Measurements from ENCODE around the gene XCR1. TPM values are rescaled to one million over a fixed set of nuclear protein-coding genes. Genes with fewer than 3 reads are reported as not detected.
"Not testable (repeated sequence)": the region's sequence is repeated elsewhere in the genome, so short reads cannot be mapped to it uniquely, and the experiment has no call there.

Gene XCR1
- not detected for total RNA-seq

- no peak for FAIRE-seq
Observed at GRCh38 chr3:46027021-46027705, at the start of gene XCR1. Gene XCR1 (minus strand): TSS chr3:46027483. CDS start chr3:46021947, 5,536 bp downstream.

GRCh38 chr3:46076606-46077005, 49.3 kb upstream of the XCR1 start:
- DNase-seq (ENCODE audit: low spot score in 2 of 2) (no peak), FAIRE-seq (no peak)

More at GRCh38 chr3:46027021-46027705, at the start of gene XCR1:
- DNase-seq (ENCODE audit: low spot score in 2 of 2) = no peak

- DNase-seq (ENCODE audit: low spot score in 2 of 2) (no peak), FAIRE-seq (no peak)
Observed at GRCh38 chr3:46075816-46076215, 48.5 kb upstream of the XCR1 start.

- DNase-seq (ENCODE audit: low spot score in 2 of 2) (no peak), FAIRE-seq (no peak)
Observed at GRCh38 chr3:46071222-46071858, 44.1 kb upstream of the XCR1 start.

GRCh38 chr3:46070595-46071093, 43.4 kb upstream of the XCR1 start:
- FAIRE-seq (no peak), DNase-seq (ENCODE audit: low spot score in 2 of 2) (no peak)

- no peak for DNase-seq (ENCODE audit: low spot score in 2 of 2)
Observed at GRCh38 chr3:46068501-46068900, 41.2 kb upstream of the XCR1 start.

GRCh38 chr3:46067401-46067800, 40.1 kb upstream of the XCR1 start:
- FAIRE-seq (no peak), DNase-seq (ENCODE audit: low spot score in 2 of 2) (no peak)

More at GRCh38 chr3:46068501-46068900, 41.2 kb upstream of the XCR1 start:
- no peak for FAIRE-seq

- no peak for DNase-seq (ENCODE audit: low spot score in 2 of 2)
- no peak for FAIRE-seq
Observed at GRCh38 chr3:46065750-46066256, 38.5 kb upstream of the XCR1 start.

GRCh38 chr3:46065294-46065705, 38.0 kb upstream of the XCR1 start:
- DNase-seq (ENCODE audit: low spot score in 2 of 2) = no peak
- no peak for FAIRE-seq

GRCh38 chr3:46062679-46063078, 35.4 kb upstream of the XCR1 start:
- FAIRE-seq (no peak), DNase-seq (ENCODE audit: low spot score in 2 of 2) (no peak)

- no peak for FAIRE-seq
- no peak for DNase-seq (ENCODE audit: low spot score in 2 of 2)
Observed at GRCh38 chr3:46061887-46062286, 34.6 kb upstream of the XCR1 start.

- no peak for FAIRE-seq
- DNase-seq (ENCODE audit: low spot score in 2 of 2) = no peak
Observed at GRCh38 chr3:46061108-46061720, 33.9 kb upstream of the XCR1 start.

- FAIRE-seq (no peak), DNase-seq (ENCODE audit: low spot score in 2 of 2) (no peak)
Observed at GRCh38 chr3:46060551-46060950, 33.3 kb upstream of the XCR1 start.

GRCh38 chr3:46059432-46059831, 32.1 kb upstream of the XCR1 start:
- FAIRE-seq (no peak), DNase-seq (ENCODE audit: low spot score in 2 of 2) (no peak)

GRCh38 chr3:46058981-46059380, 31.7 kb upstream of the XCR1 start:
- DNase-seq (ENCODE audit: low spot score in 2 of 2) (no peak), FAIRE-seq (no peak)

- DNase-seq (ENCODE audit: low spot score in 2 of 2) = no peak
- no peak for FAIRE-seq
Observed at GRCh38 chr3:46057716-46058115, 30.4 kb upstream of the XCR1 start.

GRCh38 chr3:46056686-46057085, 29.4 kb upstream of the XCR1 start:
- DNase-seq (ENCODE audit: low spot score in 2 of 2) = no peak
- FAIRE-seq = no peak

- FAIRE-seq; DNase-seq (ENCODE audit: low spot score in 2 of 2): not testable (repeated sequence)
Observed at GRCh38 chr3:46053761-46054515, 26.7 kb upstream of the XCR1 start.

- FAIRE-seq; DNase-seq (ENCODE audit: low spot score in 2 of 2): not testable (repeated sequence)
Observed at GRCh38 chr3:46053265-46053664, 26.0 kb upstream of the XCR1 start.

GRCh38 chr3:46052531-46052930, 25.2 kb upstream of the XCR1 start:
- DNase-seq (ENCODE audit: low spot score in 2 of 2) (no peak), FAIRE-seq (no peak)

- no peak for FAIRE-seq
Observed at GRCh38 chr3:46049093-46049492, 21.8 kb upstream of the XCR1 start.

More at GRCh38 chr3:46049093-46049492, 21.8 kb upstream of the XCR1 start:
- DNase-seq (ENCODE audit: low spot score in 2 of 2) = no peak
